ENCODE data around the gene TMEM86A. TPM values are rescaled to one million over a fixed set of nuclear protein-coding genes. Genes with fewer than 3 reads are reported as not detected.

TMEM86A gene
- total and polyA plus RNA-seq, 2 donors (not counting 3 experiments of a cell fraction or from before 2014, with no cell fraction given) = 2.1 to 2.6 TPM

- no peaks in the 10 kb centered on the region for H3K79me2 ChIP-seq (ENCODE audit: control insufficient read depth, insufficient read depth, low read length)
- H3K9ac ChIP-seq (replicated peaks; ENCODE audit: extremely low read depth, insufficient read depth, low read length) = no peak overlapping the region
- H3K4me2 ChIP-seq (ENCODE audit: insufficient read depth, low read length) = no peak overlapping the region
- ChIA-PET POLR2A (no interaction called here), CTCF (interaction anchor here (1.0 kb wide), 1 partner anchor 20 kb away, joined by 4 read pairs; no protein-coding TSS in a partner anchor)
- no peaks in the 10 kb centered on the region for H3K9me3 ChIP-seq (replicated peaks; ENCODE audit: control insufficient read depth, insufficient read depth, low read length)
- peaks cover 0 to 2% of the 10 kb centered on the region in 2 experiments for H3K36me3 ChIP-seq (ENCODE audit: control insufficient read depth in 2 of 2, extremely low read depth in 1 of 2, insufficient read depth in 2 of 2, low read length in 2 of 2)
- no TSS peak for BruUV-seq (replicated peaks)
- H3K9me1 ChIP-seq (replicated peaks; ENCODE audit: control insufficient read depth, extremely low read depth, insufficient read depth, low read length) = no peaks in the 10 kb centered on the region
- peaks cover 5 to 10% of the 10 kb centered on the region in 2 experiments for H3K27me3 ChIP-seq (ENCODE audit: control insufficient read depth in 2 of 2, insufficient read depth in 2 of 2, low read length in 2 of 2)
- no peak overlapping the region for H3K4me3 ChIP-seq (replicated peaks in 1 of 3; ENCODE audit: insufficient read depth in 1 of 3, low read depth in 1 of 3, low read length in 3 of 3)
- no peak for DNase-seq (ENCODE audit: low read depth, low spot score)
- intact Hi-C loops (cut with micrococcal nuclease) = no loop called here
- H3K4me1 ChIP-seq (ENCODE audit: control insufficient read depth, extremely low read depth, insufficient read depth, low read length) = peaks cover 17% of the 10 kb centered on the region
- FAIRE-seq = no peak
- no peak overlapping the region for H2AFZ ChIP-seq (ENCODE audit: low read depth, low read length)
- no peaks in the 10 kb centered on the region for H4K20me1 ChIP-seq (replicated peaks; ENCODE audit: control insufficient read depth, extremely low read depth, insufficient read depth, low read length)
- dilution Hi-C loops (cut with MboI; ENCODE audit: extremely low pct_ligation_motif_present, low sequenced_read_pairs) = no loop called here
- TF ChIP-seq POLR2A (IDR thresholded peaks at IDR 0.05; ENCODE audit: low read depth, low read length) = no peak
- no peak for TF ChIP-seq EZH2 (IDR thresholded peaks at IDR 0.05; ENCODE audit: borderline replicate concordance, low read depth, low read length, severe bottlenecking)
- no peak for TF ChIP-seq POLR2AphosphoS5 (IDR thresholded peaks at IDR 0.05; ENCODE audit: insufficient read depth, low read depth, low read length)
- no peak for TF ChIP-seq JUN (IDR thresholded peaks at IDR 0.05; ENCODE audit: borderline replicate concordance, insufficient read depth, insufficient read length, low read depth)
- TF ChIP-seq CTCF (IDR thresholded peaks at IDR 0.05; ENCODE audit: extremely low read depth in 1 of 2, insufficient read depth in 1 of 2, low read depth in 1 of 2, low read length in 2 of 2) = no peak
- no peak for TF ChIP-seq FOS (IDR thresholded peaks at IDR 0.05; ENCODE audit: borderline replicate concordance, insufficient read depth, low read length)
- no peak for TF ChIP-seq MYC (IDR thresholded peaks at IDR 0.05; ENCODE audit: low read depth, low read length)
- TF ChIP-seq MAX (IDR thresholded peaks at IDR 0.05; ENCODE audit: insufficient read depth, insufficient read length) = no peak
- no peak for TF ChIP-seq GATA2 (IDR thresholded peaks at IDR 0.05; ENCODE audit: insufficient read depth, insufficient read length, low read depth, low read length)
- H3K27ac ChIP-seq (ENCODE audit: insufficient read depth, low read depth, low read length) = no peak overlapping the region
Measured at GRCh38 chr11:18701614-18702216, 3.1 kb downstream of the TMEM86A start.

Data from endothelial cell of umbilical vein (primary cell).